Activated B cell treated with CpG ODN at 0.5 μM for 24 hours (primary cell): ENCODE measurements around the gene PNMA8B. TPM values are rescaled to one million over a fixed set of nuclear protein-coding genes. Genes with fewer than 3 reads are reported as not detected.
"Not testable (repeated sequence)": the region's sequence is repeated elsewhere in the genome, so short reads cannot be mapped to it uniquely, and the experiment has no call there.

Source experiments
- ATAC-seq: fragments of 200-7000 bp; cut with Tn5 transposase; one replicate; pipeline ENCODE4 v1.10.0; 2021; ENCODE audit warnings: low read depth, mild to moderate bottlenecking, moderate library complexity
- CTCF ChIA-PET: fragments of 350-600 bp; sonication (Branson Sonifier 250); formaldehyde crosslinking; loops from one replicate; lab custom pipeline; 2021; ENCODE audit warnings: antibody characterized with exemption; lab: Charles Lee
- POLR2A ChIA-PET: fragments of 350-600 bp; sonication (Branson Sonifier 250); formaldehyde crosslinking; loops from one replicate; lab custom pipeline; 2021; ENCODE audit warnings: antibody characterized with exemption; lab: Charles Lee
- DNase-seq: peaks from one replicate; pipeline ENCODE4 v3.0.0; 2022
- H3K27ac Mint-ChIP-seq: one replicate; pipeline ENCODE4 v1.8.0; 2020; ENCODE audit warnings: mixed read lengths
- H3K27me3 Mint-ChIP-seq: one replicate; pipeline ENCODE4 v1.8.0; 2021; ENCODE audit warnings: mixed read lengths
- H3K36me3 Mint-ChIP-seq: one replicate; pipeline ENCODE4 v1.8.0; 2021; ENCODE audit warnings: low read depth, mixed read lengths
- H3K4me1 Mint-ChIP-seq: one replicate; pipeline ENCODE4 v1.8.0; 2021; ENCODE audit warnings: mixed read lengths
- H3K4me3 Mint-ChIP-seq: one replicate; pipeline ENCODE4 v1.8.0; 2020; ENCODE audit warnings: mild to moderate bottlenecking, mixed read lengths
- H3K9me3 Mint-ChIP-seq: one replicate; pipeline ENCODE4 v1.8.0; 2020; ENCODE audit warnings: mixed read lengths
- intact Hi-C: fragments of 100-400 bp; cut with micrococcal nuclease; formaldehyde crosslinking; loops from one replicate; pipeline ENCODE4 v1.15.1; 2024
- total RNA-seq: library from RNA; stranded (reverse); gene quantifications from 2 replicates; pipeline ENCODE4 v1.2.3, GENCODE V29; 2022
- TF ChIP-seq, protein P1 (sequence below): fragments of 200-600 bp; IDR thresholded peaks from one replicate; pipeline ENCODE4 v1.8.0; 2022; ENCODE audit warnings: antibody characterized with exemption, mild to moderate bottlenecking

The PNMA8B gene
- total RNA-seq, 1 donor from 2014 or later, result 0.04 TPM

DNA sequence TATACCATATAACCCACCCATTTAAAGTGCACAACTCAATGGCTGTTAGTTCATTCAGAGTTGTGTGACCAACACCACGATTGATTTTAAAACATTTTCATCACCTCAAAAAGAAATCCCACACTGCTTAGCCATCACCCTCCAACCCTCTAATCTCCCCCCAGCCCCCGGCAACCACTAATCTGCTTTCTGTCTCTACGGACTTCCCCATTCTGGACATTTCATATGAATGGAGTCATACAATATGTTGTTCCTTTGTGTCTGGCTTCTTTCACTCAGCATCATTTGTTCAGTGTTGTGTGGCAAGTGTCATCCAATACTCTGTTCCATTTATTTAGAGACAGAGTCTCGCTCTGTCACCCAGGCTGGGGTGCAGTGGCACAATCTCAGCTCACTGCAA is 4.0 kb upstream of the PNMA8B start:
- Mint-ChIP-seq H3K4me3 (no peak overlapping the region), H3K36me3 (no peaks in the 10 kb centered on the region), H3K27me3 (peaks cover 29% of the 10 kb centered on the region), H3K4me1 (peaks cover under 1% of the 10 kb centered on the region), H3K9me3 (no peaks in the 10 kb centered on the region), H3K27ac (no peak overlapping the region)
- ChIA-PET POLR2A (no interaction called here), CTCF (no interaction called here)
- ATAC-seq (no peak), DNase-seq (no peak)
- intact Hi-C loops, result no loop called here
- TF ChIP-seq, protein P1, sequence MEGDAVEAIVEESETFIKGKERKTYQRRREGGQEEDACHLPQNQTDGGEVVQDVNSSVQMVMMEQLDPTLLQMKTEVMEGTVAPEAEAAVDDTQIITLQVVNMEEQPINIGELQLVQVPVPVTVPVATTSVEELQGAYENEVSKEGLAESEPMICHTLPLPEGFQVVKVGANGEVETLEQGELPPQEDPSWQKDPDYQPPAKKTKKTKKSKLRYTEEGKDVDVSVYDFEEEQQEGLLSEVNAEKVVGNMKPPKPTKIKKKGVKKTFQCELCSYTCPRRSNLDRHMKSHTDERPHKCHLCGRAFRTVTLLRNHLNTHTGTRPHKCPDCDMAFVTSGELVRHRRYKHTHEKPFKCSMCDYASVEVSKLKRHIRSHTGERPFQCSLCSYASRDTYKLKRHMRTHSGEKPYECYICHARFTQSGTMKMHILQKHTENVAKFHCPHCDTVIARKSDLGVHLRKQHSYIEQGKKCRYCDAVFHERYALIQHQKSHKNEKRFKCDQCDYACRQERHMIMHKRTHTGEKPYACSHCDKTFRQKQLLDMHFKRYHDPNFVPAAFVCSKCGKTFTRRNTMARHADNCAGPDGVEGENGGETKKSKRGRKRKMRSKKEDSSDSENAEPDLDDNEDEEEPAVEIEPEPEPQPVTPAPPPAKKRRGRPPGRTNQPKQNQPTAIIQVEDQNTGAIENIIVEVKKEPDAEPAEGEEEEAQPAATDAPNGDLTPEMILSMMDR, result no peak

- ChIA-PET POLR2A (no interaction called here), CTCF (no interaction called here)
- H3K4me3 Mint-ChIP-seq, result no peak overlapping the region
- peaks cover 38% of the 10 kb centered on the region for H3K27me3 Mint-ChIP-seq
- intact Hi-C loops, result no loop called here
- TF ChIP-seq, protein P1, result no peak
- no peaks in the 10 kb centered on the region for H3K36me3 Mint-ChIP-seq
- ATAC-seq (no peak), DNase-seq (no peak)
- no peaks in the 10 kb centered on the region for H3K9me3 Mint-ChIP-seq
- H3K27ac Mint-ChIP-seq, result no peak overlapping the region
- H3K4me1 Mint-ChIP-seq, result peaks cover 11% of the 10 kb centered on the region
These were observed 2.1 kb upstream of the PNMA8B start for GRCh38 chr19:46497773-46498172.

- H3K36me3 Mint-ChIP-seq, DNase-seq, H3K27ac Mint-ChIP-seq, intact Hi-C loops, ATAC-seq, H3K4me3 Mint-ChIP-seq, H3K9me3 Mint-ChIP-seq, POLR2A ChIA-PET, CTCF ChIA-PET: not testable (repeated sequence)
- peaks cover 12% of the 10 kb centered on the region for H3K4me1 Mint-ChIP-seq
- peaks cover 41% of the 10 kb centered on the region for H3K27me3 Mint-ChIP-seq
These were observed 1.2 kb upstream of the PNMA8B start for GRCh38 chr19:46496886-46497285.

DNA sequence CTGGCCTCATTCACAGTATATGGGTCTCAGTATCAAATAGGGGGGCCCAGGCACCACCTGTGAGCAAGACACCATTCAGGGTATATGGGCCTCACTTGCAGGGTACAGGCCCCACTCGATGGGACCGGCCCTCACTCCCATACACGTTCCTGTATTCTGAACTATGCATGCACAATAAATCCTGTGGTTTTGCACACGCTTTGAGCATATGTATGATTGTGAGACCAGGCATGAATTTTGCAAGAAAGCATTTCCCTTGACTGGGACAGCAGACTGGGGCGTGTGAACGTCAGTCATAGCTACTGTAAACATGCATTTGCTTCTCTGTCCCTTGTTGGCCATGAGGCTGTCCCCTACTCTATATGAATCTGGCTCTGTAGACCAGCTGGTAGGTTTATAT is 637 bp upstream of the PNMA8B start:
- no peak for ATAC-seq
- Mint-ChIP-seq H3K27ac (no peak overlapping the region), H3K4me3 (no peak overlapping the region), H3K27me3 (peaks cover 47% of the 10 kb centered on the region), H3K4me1 (peaks cover 12% of the 10 kb centered on the region), H3K9me3 (no peaks in the 10 kb centered on the region), H3K36me3 (no peaks in the 10 kb centered on the region)
- intact Hi-C loops, result no loop called here
- no peak for DNase-seq
- TF ChIP-seq, protein P1, result no peak
- ChIA-PET POLR2A (no interaction called here), CTCF (no interaction called here)

- Mint-ChIP-seq H3K9me3 (no peaks in the 10 kb centered on the region), H3K27ac (no peak overlapping the region), H3K36me3 (no peaks in the 10 kb centered on the region), H3K4me3 (no peak overlapping the region), H3K27me3 (peaks cover 51% of the 10 kb centered on the region), H3K4me1 (peaks cover 17% of the 10 kb centered on the region)
- ChIA-PET POLR2A (no interaction called here), CTCF (no interaction called here)
- intact Hi-C loops, result no loop called here
- no peak for ATAC-seq
- DNase-seq, result no peak
- TF ChIP-seq, protein P1, result no peak
These were observed 504 bp downstream of the PNMA8B start for GRCh38 chr19:46494941-46495785.
